GM12874 (cell line): ENCODE measurements around the gene GLYR1.

Experiments used
- CTCF ChIP-seq: IDR thresholded peaks from 2 replicates; pipeline ENCODE4 v1.5.1; 2011; ENCODE audit warnings: low read depth, mild to moderate bottlenecking, control low read depth, low read length, moderate library complexity; ENCODE audit not compliant: insufficient read depth

Gene GLYR1

GRCh38 chr16:4763791-4764190 lies 83.3 kb downstream of the GLYR1 start:
- no peak for TF ChIP-seq CTCF

DNA sequence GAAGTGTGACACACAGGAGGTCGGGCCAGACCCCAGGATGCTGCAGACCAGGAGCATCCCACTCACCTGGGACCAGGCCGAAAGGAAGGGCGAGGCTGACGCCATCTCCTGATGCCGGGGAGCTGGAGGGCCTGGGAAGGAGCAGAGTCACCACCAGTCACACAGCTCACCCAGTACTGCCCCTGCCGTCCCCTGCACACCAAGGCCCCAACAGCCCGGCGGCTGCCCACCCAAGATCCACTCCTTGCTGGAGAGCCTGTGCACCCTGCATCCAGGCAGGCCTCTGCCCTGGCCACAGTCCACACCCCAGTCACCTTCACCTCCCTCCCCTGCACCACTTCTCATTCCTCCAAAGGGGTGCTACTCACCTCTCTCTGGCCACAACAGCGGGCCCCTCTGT lies 84.9 kb downstream of the GLYR1 start:
- TF ChIP-seq CTCF, result no peak

DNA sequence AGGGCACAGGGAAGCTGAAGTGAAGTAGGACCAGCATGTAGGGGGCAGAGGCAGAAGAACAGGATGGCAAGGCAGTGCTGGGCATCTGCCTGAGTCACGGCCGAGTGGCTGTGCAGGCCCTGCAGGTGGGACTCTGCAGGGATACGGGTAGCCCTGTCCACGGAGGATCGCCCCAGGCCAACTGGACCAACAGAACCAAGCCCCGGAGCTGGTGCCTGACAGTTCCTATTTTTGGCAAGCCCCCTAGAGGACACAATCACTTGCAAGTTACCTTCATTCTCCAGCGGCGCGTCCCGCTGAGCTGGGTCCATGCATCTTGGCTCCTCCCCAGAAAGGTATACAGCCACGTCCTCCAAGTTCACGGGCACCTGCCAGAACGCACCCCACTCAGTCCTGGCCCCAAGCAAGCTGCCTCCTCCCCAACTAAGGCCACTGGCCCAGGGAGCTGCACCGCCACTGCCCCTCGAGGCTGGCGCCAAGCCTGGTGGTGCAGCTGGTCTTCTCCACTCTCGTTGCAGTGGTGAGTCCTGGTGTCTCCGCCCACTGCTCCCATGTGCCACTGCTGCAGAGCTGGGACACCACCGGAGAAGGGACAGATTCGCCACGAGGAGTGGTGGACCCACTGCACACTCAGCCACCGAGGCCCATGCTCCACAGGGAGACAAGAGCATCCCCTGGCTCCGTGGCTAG lies 86.7 kb downstream of the GLYR1 start:
- no peak for TF ChIP-seq CTCF

DNA sequence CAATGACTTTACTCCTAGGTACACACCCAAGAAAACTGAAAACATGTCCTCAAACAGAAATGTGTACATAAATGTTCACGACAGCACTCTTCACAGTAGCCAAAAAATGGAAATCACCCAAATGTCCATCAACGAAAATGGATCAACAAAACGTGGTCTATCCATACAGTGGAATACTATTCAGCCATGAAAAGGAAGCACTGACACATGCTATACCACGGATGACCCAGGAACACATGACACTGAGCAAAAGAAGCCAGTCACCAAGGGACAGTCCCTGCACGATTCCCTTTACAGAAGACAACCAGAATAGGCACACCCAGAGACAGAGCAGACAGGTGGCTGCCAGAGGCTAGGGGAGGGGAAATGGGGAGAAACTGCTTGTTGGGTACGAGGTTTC lies 91.4 kb downstream of the GLYR1 start:
- TF ChIP-seq CTCF, result no peak

GRCh38 chr16:4754865-4755264 lies 92.2 kb downstream of the GLYR1 start:
- TF ChIP-seq CTCF, result no peak

GRCh38 chr16:4753227-4753626 lies 93.9 kb downstream of the GLYR1 start:
- no peak for TF ChIP-seq CTCF
